Tibial nerve (tissue), 4 donors: ENCODE results near the gene MC1R.

ENCODE experiments used
- CTCF ChIP-seq, 5 experiments: fragments of 200-600 bp in 3 of 5; fragments of 450-650 bp in 2 of 5; sonication (generic) in 3 of 5; IDR thresholded peaks; one replicate each; pipeline ENCODE4 v1.5.1; 2016 to 2019; ENCODE audit warnings: antibody characterized with exemption in 5 of 5, mild to moderate bottlenecking in 3 of 5, moderate library complexity in 2 of 5
- EP300 ChIP-seq, 2 donors: sonication (generic); formaldehyde crosslinking; IDR thresholded peaks; one replicate each; pipeline ENCODE4 v1.6.1; 2017; ENCODE audit warnings: antibody characterized with exemption in 2 of 2, mild to moderate bottlenecking in 1 of 2
- POLR2A ChIP-seq, 2 donors: fragments of 450-650 bp; IDR thresholded peaks; one replicate each; pipeline ENCODE4 v1.6.1; 2017; ENCODE audit warnings: antibody characterized with exemption in 2 of 2, mild to moderate bottlenecking in 2 of 2, moderate library complexity in 2 of 2

- TF ChIP-seq CTCF (IDR thresholded peaks at IDR 0.05) (no peak), POLR2A (IDR thresholded peaks at IDR 0.05) (no peak), EP300 (IDR thresholded peaks at IDR 0.05) (no peak)
Observed at GRCh38 chr16:89936034-89936433, 17.4 kb downstream of the MC1R start.
